Measurements from ENCODE around the gene NCAPH2. TPM values are rescaled to one million over a fixed set of nuclear protein-coding genes. Genes with fewer than 3 reads are reported as not detected.
"Not testable (repeated sequence)": the region's sequence is repeated elsewhere in the genome, so short reads cannot be mapped to it uniquely, and the experiment has no call there.

The NCAPH2 gene
- total RNA-seq, 2 experiments from 2014 or later = 105 to 108 TPM

DNA sequence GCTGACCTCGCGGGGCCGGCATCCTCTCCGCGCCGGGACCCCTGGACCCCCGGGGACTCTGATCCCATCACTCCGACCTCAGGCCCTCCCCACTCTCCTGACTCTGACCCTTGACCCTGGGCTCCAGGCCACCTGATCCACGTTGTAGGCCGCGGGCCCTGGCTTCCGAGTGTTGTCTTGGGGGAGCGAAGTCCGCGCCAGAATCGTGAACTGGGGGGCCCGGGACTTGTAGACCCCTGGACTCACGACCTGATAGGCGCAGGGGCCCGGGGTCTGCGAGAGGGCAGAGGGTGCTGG lies 22.5 kb downstream of the NCAPH2 start:
- Mint-ChIP-seq H3K36me3 (ENCODE audit: low read depth) (peaks cover 37% of the 10 kb centered on the region), H3K4me1 (peaks cover 51% of the 10 kb centered on the region), H3K9me3 (no peaks in the 10 kb centered on the region), H3K27ac (peak overlapping the region; percentile 98), H3K4me3 (peak overlapping the region; percentile 95), H3K27me3 (no peaks in the 10 kb centered on the region)
- ChIA-PET CTCF (interaction anchor here (0.9 kb wide), 1 partner anchor 8 kb away, joined by 3 read pairs; no protein-coding TSS in a partner anchor), POLR2A (interaction anchor here (0.6 to 12.1 kb wide), 10 partner anchors 8 to 340 kb away, joined by 3 to 583 read pairs (median 20); partner anchors contain the start of genes CHKB, KLHDC7B, LMF2 and NCAPH2)
- no peak for DNase-seq

- DNase-seq = peak; percentile 90
- no peaks in the 10 kb centered on the region for H3K27me3 Mint-ChIP-seq
- POLR2A ChIA-PET = interaction anchor here (0.6 to 12.1 kb wide), 12 partner anchors 7 to 340 kb away, joined by 3 to 583 read pairs (median 11); partner anchors contain the start of genes CHKB, KLHDC7B, LMF2 and NCAPH2
- peaks cover 53% of the 10 kb centered on the region for H3K4me1 Mint-ChIP-seq
- CTCF ChIA-PET = interaction anchor here (0.9 to 2.4 kb wide), 4 partner anchors 8 to 32 kb away, joined by 3 to 7 read pairs (median 4); partner anchors contain the start of gene SYCE3
- H3K36me3 Mint-ChIP-seq (ENCODE audit: low read depth) = peaks cover 37% of the 10 kb centered on the region
- H3K9me3 Mint-ChIP-seq = no peaks in the 10 kb centered on the region
- peak overlapping the region; percentile 95 for H3K4me3 Mint-ChIP-seq
- H3K27ac Mint-ChIP-seq = peak overlapping the region; percentile 98
These were observed 23.0 kb downstream of the NCAPH2 start for GRCh38 chr22:50530877-50531545.

- H3K4me1 Mint-ChIP-seq = peaks cover 58% of the 10 kb centered on the region
- DNase-seq = peak; percentile 83
- H3K27me3 Mint-ChIP-seq = no peaks in the 10 kb centered on the region
- CTCF ChIA-PET = interaction anchor here (0.9 to 2.4 kb wide), 4 partner anchors 7 to 31 kb away, joined by 3 to 7 read pairs (median 4); partner anchors contain the start of gene SYCE3
- POLR2A ChIA-PET = interaction anchor here (0.8 to 12.1 kb wide), 15 partner anchors 7 to 341 kb away, joined by 3 to 583 read pairs (median 8); partner anchors contain the start of genes ADM2, CHKB, KLHDC7B and LMF2
- H3K9me3 Mint-ChIP-seq = no peaks in the 10 kb centered on the region
- H3K36me3 Mint-ChIP-seq (ENCODE audit: low read depth) = peaks cover 37% of the 10 kb centered on the region
- peak overlapping the region; percentile 98 for H3K27ac Mint-ChIP-seq
- peak overlapping the region; percentile 95 for H3K4me3 Mint-ChIP-seq
These were observed 23.5 kb downstream of the NCAPH2 start for GRCh38 chr22:50531546-50531961.

GRCh38 chr22:50531962-50532674 lies 24.1 kb downstream of the NCAPH2 start:
- POLR2A ChIA-PET = interaction anchor here (0.8 to 12.1 kb wide), 13 partner anchors 6 to 341 kb away, joined by 3 to 583 read pairs (median 10); partner anchors contain the start of genes ADM2, CHKB, KLHDC7B and LMF2
- DNase-seq = no peak
- CTCF ChIA-PET = interaction anchor here (0.9 to 2.4 kb wide), 4 partner anchors 9 to 31 kb away, joined by 3 to 7 read pairs (median 4); partner anchors contain the start of gene SYCE3
- Mint-ChIP-seq H3K9me3 (no peaks in the 10 kb centered on the region), H3K4me3 (peak overlapping the region; percentile 95), H3K27me3 (no peaks in the 10 kb centered on the region), H3K27ac (peak overlapping the region; percentile 98), H3K36me3 (ENCODE audit: low read depth) (peaks cover 33% of the 10 kb centered on the region), H3K4me1 (peaks cover 56% of the 10 kb centered on the region)

GRCh38 chr22:50532824-50533796 lies 25.1 kb downstream of the NCAPH2 start:
- Mint-ChIP-seq H3K27me3 (no peaks in the 10 kb centered on the region), H3K36me3 (ENCODE audit: low read depth) (peaks cover 27% of the 10 kb centered on the region), H3K9me3 (no peaks in the 10 kb centered on the region), H3K27ac (peak overlapping the region; percentile 98), H3K4me3 (peak overlapping the region; percentile 95), H3K4me1 (peaks cover 56% of the 10 kb centered on the region)
- ChIA-PET CTCF (interaction anchor here (0.9 to 3.4 kb wide), 4 partner anchors 7 to 30 kb away, joined by 3 to 27 read pairs (median 6); partner anchors contain the start of genes SCO2 and SYCE3), POLR2A (interaction anchor here (1.1 to 12.1 kb wide), 12 partner anchors 5 to 342 kb away, joined by 3 to 583 read pairs (median 22); partner anchors contain the start of genes CHKB, KLHDC7B, LMF2 and NCAPH2)
- no peak for DNase-seq

GRCh38 chr22:50533856-50534711 lies 26.1 kb downstream of the NCAPH2 start:
- Mint-ChIP-seq H3K4me3 (peak overlapping the region; percentile 43), H3K27ac (peak overlapping the region; percentile 98), H3K4me1 (peaks cover 52% of the 10 kb centered on the region), H3K36me3 (ENCODE audit: low read depth) (peaks cover 21% of the 10 kb centered on the region)
- not testable (repeated sequence) for DNase-seq, H3K9me3 Mint-ChIP-seq, H3K27me3 Mint-ChIP-seq
- ChIA-PET CTCF (interaction anchor here (1.0 to 3.4 kb wide), 5 partner anchors 8 to 37 kb away, joined by 3 to 27 read pairs (median 5); partner anchors contain the start of genes LMF2, NCAPH2, SCO2 and SYCE3), POLR2A (interaction anchor here (0.8 to 10.1 kb wide), 6 partner anchors 6 to 87 kb away, joined by 3 to 583 read pairs (median 22); partner anchors contain the start of genes CHKB, KLHDC7B, SCO2 and TYMP)

GRCh38 chr22:50535113-50535512 lies 27.1 kb downstream of the NCAPH2 start:
- H3K4me1 Mint-ChIP-seq = peaks cover 62% of the 10 kb centered on the region
- DNase-seq = no peak
- H3K27ac Mint-ChIP-seq = peak overlapping the region; percentile 28
- CTCF ChIA-PET = interaction anchor here (0.9 to 3.4 kb wide), 5 partner anchors 9 to 87 kb away, joined by 3 to 27 read pairs (median 3); partner anchors contain the start of gene SCO2
- H3K27me3 Mint-ChIP-seq = no peaks in the 10 kb centered on the region
- H3K36me3 Mint-ChIP-seq (ENCODE audit: low read depth) = peaks cover 20% of the 10 kb centered on the region
- POLR2A ChIA-PET = interaction anchor here (1.2 to 10.1 kb wide), 5 partner anchors 7 to 87 kb away, joined by 3 to 583 read pairs (median 69); partner anchors contain the start of genes KLHDC7B, SCO2 and TYMP
- H3K9me3 Mint-ChIP-seq = no peaks in the 10 kb centered on the region
- H3K4me3 Mint-ChIP-seq = no peak overlapping the region

DNA sequence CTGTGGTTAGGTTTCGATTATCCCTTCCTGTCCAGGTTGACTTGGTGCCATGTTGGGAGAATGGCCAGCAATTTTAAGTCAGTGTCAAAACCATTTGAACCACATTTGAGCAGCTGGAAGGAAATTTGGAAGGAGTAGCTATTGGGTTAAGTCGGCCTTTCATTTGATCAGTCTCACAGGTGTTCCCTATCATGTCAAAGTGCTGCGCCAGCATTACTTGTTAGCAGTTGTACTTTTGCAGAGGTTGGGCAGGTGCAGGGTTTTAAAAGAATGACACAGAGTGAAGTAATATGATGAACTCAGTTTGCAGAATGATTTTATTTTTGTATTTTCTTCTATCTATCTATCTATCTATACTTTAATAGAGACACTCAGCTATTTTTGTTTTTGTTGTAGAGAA lies 28.2 kb downstream of the NCAPH2 start:
- no peak overlapping the region for H3K4me3 Mint-ChIP-seq
- DNase-seq = no peak
- no peaks in the 10 kb centered on the region for H3K27me3 Mint-ChIP-seq
- H3K4me1 Mint-ChIP-seq = peaks cover 71% of the 10 kb centered on the region
- peaks cover 17% of the 10 kb centered on the region for H3K36me3 Mint-ChIP-seq (ENCODE audit: low read depth)
- CTCF ChIA-PET = interaction anchor here (1.5 to 3.4 kb wide), 2 partner anchors 10 to 86 kb away, joined by 3 to 27 read pairs; partner anchors contain the start of gene SCO2
- H3K27ac Mint-ChIP-seq = peak overlapping the region; percentile 35
- POLR2A ChIA-PET = interaction anchor here (0.6 to 10.1 kb wide), 5 partner anchors 8 to 693 kb away, joined by 3 to 583 read pairs (median 69); partner anchors contain the start of genes KLHDC7B, SCO2 and TYMP
- no peaks in the 10 kb centered on the region for H3K9me3 Mint-ChIP-seq

GRCh38 chr22:50537765-50538164 lies 29.7 kb downstream of the NCAPH2 start:
- Mint-ChIP-seq H3K9me3 (no peaks in the 10 kb centered on the region), H3K27me3 (no peaks in the 10 kb centered on the region), H3K4me1 (peaks cover 83% of the 10 kb centered on the region), H3K4me3 (peak overlapping the region; percentile 33), H3K36me3 (ENCODE audit: low read depth) (peaks cover 16% of the 10 kb centered on the region), H3K27ac (peak overlapping the region; percentile 99)
- DNase-seq = no peak
- CTCF ChIA-PET = interaction anchor here (5.9 to 9.2 kb wide), 2 partner anchors 10 to 83 kb away, joined by 44 to 150 read pairs; partner anchors contain the start of genes SCO2 and TYMP
- POLR2A ChIA-PET = interaction anchor here (1.2 to 10.1 kb wide), 5 partner anchors 9 to 347 kb away, joined by 4 to 583 read pairs (median 69); partner anchors contain the start of genes SCO2, SYCE3 and TYMP

- Mint-ChIP-seq H3K27me3 (no peaks in the 10 kb centered on the region), H3K9me3 (no peaks in the 10 kb centered on the region), H3K4me3 (peak overlapping the region; percentile 26), H3K4me1 (peaks cover 74% of the 10 kb centered on the region), H3K36me3 (ENCODE audit: low read depth) (peaks cover 12% of the 10 kb centered on the region), H3K27ac (peak overlapping the region; percentile 99)
- POLR2A ChIA-PET = interaction anchor here (0.7 to 10.1 kb wide), 18 partner anchors 9 to 349 kb away, joined by 3 to 583 read pairs (median 10); partner anchors contain the start of genes ARSA, CHKB, LMF2 and NCAPH2
- DNase-seq = no peak
- CTCF ChIA-PET = interaction anchor here (0.7 to 9.2 kb wide), 6 partner anchors 8 to 80 kb away, joined by 3 to 150 read pairs (median 12); partner anchors contain the start of genes SCO2, SYCE3 and TYMP
These were observed 32.4 kb downstream of the NCAPH2 start for GRCh38 chr22:50540381-50540780.
